GM12878 (cell line): ENCODE data around the gene FYB1. TPM values are rescaled to one million over a fixed set of nuclear protein-coding genes. Genes with fewer than 3 reads are reported as not detected.

Experiments
- ATAC-seq: fragments of 200-7000 bp; cut with Tn5 transposase; 3 replicates; pipeline ENCODE4 v1.9.1; 2020; ENCODE audit warnings: mild to moderate bottlenecking, moderate library complexity
- BruUV-seq: library from RNA; stranded (reverse); fragments of 400-500 nt; replicated peaks from 2 replicates; lab custom pipeline; 2021; lab: Mats Ljungman, UMichigan
- CTCF ChIA-PET: fragments of 300-600 bp; sonication (Branson Sonifier 250); formaldehyde crosslinking; extraction: SDS; loops from one replicate; lab custom pipeline; 2021; ENCODE audit warnings: inconsistent platforms; lab: Yijun Ruan, JAX
- POLR2A ChIA-PET: fragments of 350-600 bp; formaldehyde crosslinking; extraction: SDS; loops from one replicate; lab custom pipeline; 2021; ENCODE audit warnings: inconsistent platforms; lab: Charles Lee
- RAD21 ChIA-PET: fragments of 300-600 bp; sonication (Branson Sonifier 250); formaldehyde crosslinking; loops from one replicate; lab custom pipeline; 2023; ENCODE audit warnings: antibody characterized with exemption; ENCODE audit not compliant: unreplicated experiment; lab: Charles Lee
- SMC1A ChIA-PET: fragments of 300-600 bp; sonication (Branson Sonifier 250); formaldehyde crosslinking; loops from one replicate; lab custom pipeline; 2023; ENCODE audit not compliant: unreplicated experiment, uncharacterized antibody; lab: Charles Lee
- DNase-seq: peaks from one replicate; pipeline ENCODE4 v3.0.0-alpha.2; 2011; ENCODE audit warnings: low read depth, low spot score
- FAIRE-seq: peaks from 3 replicates; lab custom pipeline; 2011; peaks lifted over from hg19 to GRCh38; lab: Jason Lieb, UNC
- H2AFZ ChIP-seq: 2 replicates; pipeline ENCODE4 v1.6.0; 2011; ENCODE audit warnings: low read depth, low read length, control low read depth; ENCODE audit not compliant: control insufficient read depth
- H3K27ac ChIP-seq: 2 replicates; pipeline ENCODE4 v1.5.1; 2011; ENCODE audit warnings: control low read depth; ENCODE audit not compliant: control insufficient read depth, insufficient read depth
- H3K27me3 ChIP-seq, 2 experiments: replicated peaks in 1 of 2; 2 replicates each; pipeline versions ENCODE4 v1.6.0 to v1.6.1; 2011; ENCODE audit warnings: low read length in 1 of 2; ENCODE audit not compliant: control insufficient read depth in 2 of 2, insufficient read depth in 2 of 2
- H3K36me3 ChIP-seq, 2 experiments: 2 replicates each; pipeline ENCODE4 v1.5.1; 2011; ENCODE audit warnings: low read length in 1 of 2; ENCODE audit not compliant: control insufficient read depth in 2 of 2, insufficient read depth in 2 of 2
- H3K4me1 ChIP-seq: 2 replicates; pipeline ENCODE4 v1.6.1; 2011; ENCODE audit warnings: mild to moderate bottlenecking, low read length, moderate library complexity, mixed read lengths; ENCODE audit not compliant: control insufficient read depth, insufficient read depth
- H3K4me2 ChIP-seq: 2 replicates; pipeline ENCODE4 v1.6.0; 2011; ENCODE audit warnings: control low read depth; ENCODE audit not compliant: control insufficient read depth, insufficient read depth
- H3K4me3 ChIP-seq: fragments of 200-600 bp; sonication (generic); 2 replicates; pipeline ENCODE4 v1.5.1; 2016
- H3K79me2 ChIP-seq: 2 replicates; pipeline ENCODE4 v1.6.0; 2011; ENCODE audit warnings: low read length; ENCODE audit not compliant: control insufficient read depth, insufficient read depth
- H3K9ac ChIP-seq: 2 replicates; pipeline ENCODE4 v1.8.0; 2011; ENCODE audit warnings: low read length, control low read depth, mixed read lengths; ENCODE audit not compliant: control insufficient read depth, insufficient read depth
- H3K9me3 ChIP-seq: replicated peaks from 3 replicates; pipeline ENCODE4 v1.5.1; 2011; ENCODE audit warnings: mild to moderate bottlenecking, low read length; ENCODE audit not compliant: control insufficient read depth, insufficient read depth
- H4K20me1 ChIP-seq: 2 replicates; pipeline ENCODE4 v1.6.0; 2011; ENCODE audit not compliant: control insufficient read depth, insufficient read depth
- MYB ChIP-seq: fragments of 150-350 bp; IDR thresholded peaks from 2 replicates; pipeline ENCODE4 v1.6.1; 2014; ENCODE audit warnings: mild to moderate bottlenecking, low read depth, low read length, borderline replicate concordance
- NFXL1 ChIP-seq: fragments of 450-650 bp; IDR thresholded peaks from 2 replicates; pipeline ENCODE4 v1.6.1; 2017; ENCODE audit warnings: antibody characterized with exemption, mild to moderate bottlenecking, borderline replicate concordance
- RCOR1 ChIP-seq: conservative IDR thresholded peaks from 2 replicates; pipeline ENCODE4 v1.6.1; 2012; ENCODE audit warnings: low read depth, low read length, improper control_type of control experiment
- ZNF622 ChIP-seq: fragments of 450-650 bp; IDR thresholded peaks from 2 replicates; pipeline ENCODE4 v1.6.1; 2017; ENCODE audit warnings: mild to moderate bottlenecking, inconsistent platforms
- ZZZ3 ChIP-seq: IDR thresholded peaks from 2 replicates; pipeline ENCODE4 v1.6.1; 2011; ENCODE audit warnings: low read depth; ENCODE audit not compliant: control insufficient read depth, insufficient read length
- WGBS: methylation state at CpG from one replicate; pipeline ENCODE4 v1.1.6; 2016; ENCODE audit warnings: low lambda C conversion rate; ENCODE audit not compliant: insufficient replicate concordance, insufficient coverage; ENCODE audit errors: missing lambda C conversion rate; 5-methylcytosine and 5-hydroxymethylcytosine counted together
- in situ Hi-C: fragments of 300-500 bp; cut with MboI; formaldehyde crosslinking; loops from 9 replicates; pipeline ENCODE4 v1.14.3; 2018; ENCODE audit warnings: mixed read lengths
- intact Hi-C: fragments of 100-400 bp; cut with micrococcal nuclease; formaldehyde crosslinking; loops from one replicate; pipeline ENCODE4 v1.14.2; 2022; ENCODE audit not compliant: unreplicated experiment
- polyA plus RNA-seq, 11 experiments: library from polyadenylated mRNA; depleted of rRNA in 4 of 11; unstranded in 6 of 11; stranded (reverse) in 5 of 11; fragments of >200 nt; fragmentation: Nextera tagmentation in 4 of 11; fragmentation: Illumina TruSeq in 1 of 11; extraction: Ambion mirVana in 4 of 11; extraction: Trizol in 1 of 11; gene quantifications; 1 replicate in 1 of 11; 2 replicates in 10 of 11; pipeline versions ENCODE4 v1.2.1 to v1.2.3, GENCODE V29; 2011 to 2016; ENCODE audit warnings: inconsistent platforms in 2 of 11, missing spikeins in 2 of 11, low read depth in 1 of 11
- total RNA-seq, 4 experiments: library from RNA; depleted of rRNA in 3 of 4; stranded (reverse); fragments of >200 nt in 3 of 4; fragmentation: Illumina TruSeq in 1 of 4; extraction: Trizol in 1 of 4; gene quantifications; 2 replicates each; pipeline versions ENCODE4 v1.2.1 to v1.2.3, GENCODE V29; 2013 to 2021
- TF ChIP-seq, protein P1 (sequence below): fragments of 450-650 bp; formaldehyde crosslinking; IDR thresholded peaks from 2 replicates; pipeline ENCODE4 v1.5.0; 2022; ENCODE audit warnings: mild to moderate bottlenecking, missing genetic modification characterization

FYB1 gene
- total and polyA plus RNA-seq, 10 of the 15 experiments (the other 5 are each of a cell fraction or from before 2014, with no cell fraction given) = 0.06 to 4.3 (median 0.25) TPM; not detected in 2

DNA sequence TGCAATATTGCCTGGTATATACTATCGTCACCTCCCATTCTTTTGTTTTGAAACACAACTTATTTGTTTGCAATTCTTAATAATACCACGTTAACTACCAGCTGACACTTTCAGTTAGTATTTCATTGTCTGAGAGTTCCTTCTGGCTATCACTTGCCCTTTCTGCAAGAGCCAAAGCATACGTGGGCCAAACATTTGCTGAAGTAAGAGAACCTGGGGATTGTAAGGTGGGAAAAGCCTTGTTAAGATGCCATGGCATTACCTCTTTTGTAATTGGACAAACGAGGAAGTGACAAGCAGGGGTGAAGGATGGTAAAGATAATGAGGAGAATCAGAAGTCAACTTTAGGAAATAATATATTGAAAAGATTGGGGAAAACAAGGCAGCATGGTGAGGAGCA lies 47.7 kb downstream of the FYB1 start:
- H3K27me3 ChIP-seq = no peaks in the 10 kb centered on the region
- H3K9ac ChIP-seq = no peak overlapping the region
- ChIA-PET RAD21 (no interaction called here), POLR2A (no interaction called here), SMC1A (no interaction called here), CTCF (interaction anchor here (1.3 kb wide), 1 partner anchor 103 kb away, joined by 3 read pairs; no protein-coding TSS in a partner anchor)
- TF ChIP-seq ZNF622 = no peak
- no peak for TF ChIP-seq RCOR1
- no peak for TF ChIP-seq MYB
- TF ChIP-seq, protein P1, sequence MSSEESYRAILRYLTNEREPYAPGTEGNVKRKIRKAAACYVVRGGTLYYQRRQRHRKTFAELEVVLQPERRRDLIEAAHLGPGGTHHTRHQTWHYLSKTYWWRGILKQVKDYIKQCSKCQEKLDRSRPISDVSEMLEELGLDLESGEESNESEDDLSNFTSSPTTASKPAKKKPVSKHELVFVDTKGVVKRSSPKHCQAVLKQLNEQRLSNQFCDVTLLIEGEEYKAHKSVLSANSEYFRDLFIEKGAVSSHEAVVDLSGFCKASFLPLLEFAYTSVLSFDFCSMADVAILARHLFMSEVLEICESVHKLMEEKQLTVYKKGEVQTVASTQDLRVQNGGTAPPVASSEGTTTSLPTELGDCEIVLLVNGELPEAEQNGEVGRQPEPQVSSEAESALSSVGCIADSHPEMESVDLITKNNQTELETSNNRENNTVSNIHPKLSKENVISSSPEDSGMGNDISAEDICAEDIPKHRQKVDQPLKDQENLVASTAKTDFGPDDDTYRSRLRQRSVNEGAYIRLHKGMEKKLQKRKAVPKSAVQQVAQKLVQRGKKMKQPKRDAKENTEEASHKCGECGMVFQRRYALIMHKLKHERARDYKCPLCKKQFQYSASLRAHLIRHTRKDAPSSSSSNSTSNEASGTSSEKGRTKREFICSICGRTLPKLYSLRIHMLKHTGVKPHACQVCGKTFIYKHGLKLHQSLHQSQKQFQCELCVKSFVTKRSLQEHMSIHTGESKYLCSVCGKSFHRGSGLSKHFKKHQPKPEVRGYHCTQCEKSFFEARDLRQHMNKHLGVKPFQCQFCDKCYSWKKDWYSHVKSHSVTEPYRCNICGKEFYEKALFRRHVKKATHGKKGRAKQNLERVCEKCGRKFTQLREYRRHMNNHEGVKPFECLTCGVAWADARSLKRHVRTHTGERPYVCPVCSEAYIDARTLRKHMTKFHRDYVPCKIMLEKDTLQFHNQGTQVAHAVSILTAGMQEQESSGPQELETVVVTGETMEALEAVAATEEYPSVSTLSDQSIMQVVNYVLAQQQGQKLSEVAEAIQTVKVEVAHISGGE = no peak
- TF ChIP-seq ZZZ3 = no peak
- no peak for TF ChIP-seq NFXL1
- BruUV-seq = no TSS peak
- ATAC-seq = no peak
- intact Hi-C loops = no loop called here
- H3K27ac ChIP-seq = no peak overlapping the region
- H3K9me3 ChIP-seq = no peaks in the 10 kb centered on the region; the same call in 1 of the 3 replicates
- no peak overlapping the region for H3K4me3 ChIP-seq
- no peak overlapping the region for H3K4me2 ChIP-seq
- H3K36me3 ChIP-seq = no peaks in the 10 kb centered on the region
- no peaks in the 10 kb centered on the region for H4K20me1 ChIP-seq
- FAIRE-seq = no peak
- H2AFZ ChIP-seq = no peak overlapping the region
- 16% methylated on average over 4 of the region's 4 CpGs for WGBS
- no peaks in the 10 kb centered on the region for H3K4me1 ChIP-seq
- DNase-seq = no peak
- H3K79me2 ChIP-seq = no peaks in the 10 kb centered on the region
- in situ Hi-C loops = no loop called here
